Activated naive CD8-positive, alpha-beta T cell (primary cell): ENCODE measurements around the gene BHLHE40.
A peak's percentile ranks its signal among the peaks of the same experiment; 100 is the strongest.

ENCODE experiments used
- H3K27ac Mint-ChIP-seq: one replicate; pipeline ENCODE4 v1.8.0; 2021; ENCODE audit warnings: mixed read lengths
- H3K27me3 Mint-ChIP-seq: one replicate; pipeline ENCODE4 v1.8.0; 2021; ENCODE audit warnings: mixed read lengths
- H3K36me3 Mint-ChIP-seq: one replicate; pipeline ENCODE4 v1.8.0; 2021; ENCODE audit warnings: mixed read lengths
- H3K4me1 Mint-ChIP-seq: one replicate; pipeline ENCODE4 v1.8.0; 2021; ENCODE audit warnings: low read depth, mixed read lengths
- H3K4me3 Mint-ChIP-seq: one replicate; pipeline ENCODE4 v1.8.0; 2021; ENCODE audit warnings: mild to moderate bottlenecking, mixed read lengths
- H3K9me3 Mint-ChIP-seq: one replicate; pipeline ENCODE4 v1.8.0; 2021; ENCODE audit warnings: low read depth, mixed read lengths

BHLHE40 gene

DNA sequence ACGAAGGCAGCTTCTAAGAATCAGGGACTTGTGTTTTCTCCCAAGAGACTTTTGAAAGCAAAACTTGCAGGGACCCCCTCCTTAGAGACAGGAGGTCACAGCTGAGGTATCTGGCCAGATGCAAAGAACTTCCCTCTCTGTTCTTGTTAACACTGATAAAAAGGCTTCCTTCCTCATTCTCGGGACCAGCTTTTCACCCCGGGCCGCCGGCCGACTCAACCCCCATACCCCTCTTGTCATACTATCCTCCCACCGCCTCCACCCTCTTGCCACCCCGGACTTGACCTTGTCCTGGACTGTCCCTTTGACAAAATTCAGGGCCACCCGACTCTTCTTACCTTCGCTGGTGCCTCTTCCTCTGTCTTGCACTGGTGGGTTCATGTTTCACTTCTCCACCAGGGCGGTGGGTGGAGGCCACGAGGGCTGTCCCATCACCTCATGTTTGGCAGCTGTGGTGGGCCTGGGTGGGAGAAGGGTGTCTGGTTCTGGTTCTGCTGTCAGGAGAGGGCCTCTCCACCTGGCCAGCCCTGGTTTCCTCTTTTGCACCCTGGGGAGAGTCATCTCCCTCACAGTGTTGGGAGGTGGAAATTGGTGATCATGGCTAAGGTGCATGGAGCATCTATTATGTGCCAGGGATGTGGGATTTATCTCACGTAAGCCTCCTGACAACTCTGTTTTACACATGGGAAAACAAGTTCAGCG, 32.5 kb downstream of the BHLHE40 start:
- Mint-ChIP-seq H3K27ac (peak overlapping the region; percentile 28), H3K4me3 (peak overlapping the region; percentile 10), H3K27me3 (peaks cover 1% of the 10 kb centered on the region), H3K4me1 (peaks cover 41% of the 10 kb centered on the region), H3K36me3 (no peaks in the 10 kb centered on the region), H3K9me3 (no peaks in the 10 kb centered on the region)

DNA sequence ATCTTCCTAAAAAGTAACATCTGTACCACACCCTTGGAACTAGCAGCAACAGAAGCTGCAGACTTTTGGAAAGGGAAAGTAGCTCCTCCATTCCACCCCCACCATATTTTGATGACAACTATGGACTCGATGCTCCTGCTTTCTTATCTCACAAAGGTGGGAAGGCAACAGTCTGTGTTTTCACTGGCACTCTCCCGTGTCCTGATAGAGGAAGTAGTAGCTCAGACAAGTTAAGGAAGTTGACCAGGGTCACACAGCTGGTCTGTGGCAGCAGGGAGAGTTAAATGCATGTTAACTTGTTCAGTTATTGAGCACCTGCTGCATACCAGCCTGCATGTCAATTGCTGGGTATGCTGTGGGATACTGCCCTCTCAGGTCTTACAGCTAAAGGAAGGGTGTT, 33.1 kb downstream of the BHLHE40 start:
- Mint-ChIP-seq H3K27ac (no peak overlapping the region), H3K4me3 (no peak overlapping the region), H3K27me3 (peaks cover 1% of the 10 kb centered on the region), H3K36me3 (no peaks in the 10 kb centered on the region), H3K4me1 (peaks cover 38% of the 10 kb centered on the region), H3K9me3 (no peaks in the 10 kb centered on the region)

DNA sequence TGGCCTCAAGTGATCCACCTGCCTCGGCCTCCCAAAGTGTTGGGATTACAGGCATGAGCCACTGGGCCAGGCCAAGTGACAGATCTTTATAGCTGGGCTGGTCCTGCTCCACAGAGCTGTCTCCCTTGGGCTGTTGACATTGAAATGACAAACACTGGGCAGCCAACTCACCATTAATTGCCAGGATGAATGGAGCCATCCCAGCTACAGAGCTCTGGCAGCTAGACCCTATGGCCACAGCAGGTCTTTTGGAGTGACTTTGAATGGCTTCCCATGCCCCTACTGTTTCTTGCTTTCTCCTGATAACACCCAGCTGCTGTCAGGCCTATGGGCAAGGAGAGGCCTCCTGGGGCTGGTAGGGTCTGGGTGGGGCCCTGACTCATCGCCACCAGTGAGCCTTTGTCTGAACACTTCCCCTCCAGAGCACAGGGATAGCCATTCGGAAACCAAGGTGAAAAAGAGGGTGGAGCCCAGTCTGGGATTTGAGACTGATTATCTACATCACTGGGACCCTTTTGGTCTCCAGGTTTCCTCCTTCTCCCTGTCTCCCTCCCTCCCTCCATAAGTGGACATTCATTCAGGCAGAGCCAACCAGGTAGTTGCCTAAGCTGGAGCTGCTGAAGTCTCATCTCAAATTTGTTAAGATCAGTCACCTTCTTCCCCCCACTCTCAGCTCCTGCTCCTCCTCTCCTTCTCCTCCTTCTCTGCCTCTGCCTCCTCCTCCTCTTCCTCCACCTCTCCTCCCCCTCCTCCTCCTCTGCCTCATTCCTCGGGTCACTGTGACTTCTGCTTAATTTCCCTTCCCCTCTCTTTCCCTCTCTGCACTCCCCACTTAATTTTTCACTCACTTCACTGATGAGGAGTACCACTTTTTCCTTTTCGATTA, 34.0 kb downstream of the BHLHE40 start:
- Mint-ChIP-seq H3K36me3 (no peaks in the 10 kb centered on the region), H3K9me3 (no peaks in the 10 kb centered on the region), H3K4me3 (no peak overlapping the region), H3K27me3 (peaks cover 1% of the 10 kb centered on the region), H3K4me1 (peaks cover 39% of the 10 kb centered on the region), H3K27ac (no peak overlapping the region)

DNA sequence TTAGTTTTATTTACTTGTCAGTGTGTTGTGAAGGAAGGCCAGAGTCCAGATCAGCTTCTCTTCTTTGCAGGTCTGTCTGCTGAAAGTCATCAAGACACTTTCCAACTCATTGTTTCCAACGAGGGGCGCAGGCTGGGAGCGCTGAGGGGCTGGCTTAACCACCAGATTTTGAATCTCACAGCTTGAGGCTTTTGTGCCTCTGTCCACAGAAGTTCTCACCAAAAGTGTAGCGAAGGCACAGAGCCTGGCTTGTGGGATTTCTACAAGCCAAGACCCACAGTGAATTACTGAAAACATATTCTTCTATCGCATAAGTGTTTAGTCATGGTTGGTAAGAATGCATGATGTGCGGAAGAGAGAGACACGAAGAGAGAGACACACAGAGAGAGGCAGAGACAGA, 35.2 kb downstream of the BHLHE40 start:
- H3K36me3 Mint-ChIP-seq, result no peaks in the 10 kb centered on the region
- no peak overlapping the region for H3K4me3 Mint-ChIP-seq
- H3K9me3 Mint-ChIP-seq, result no peaks in the 10 kb centered on the region
- no peak overlapping the region for H3K27ac Mint-ChIP-seq
- H3K27me3 Mint-ChIP-seq, result peaks cover 1% of the 10 kb centered on the region
- H3K4me1 Mint-ChIP-seq, result peaks cover 46% of the 10 kb centered on the region

DNA sequence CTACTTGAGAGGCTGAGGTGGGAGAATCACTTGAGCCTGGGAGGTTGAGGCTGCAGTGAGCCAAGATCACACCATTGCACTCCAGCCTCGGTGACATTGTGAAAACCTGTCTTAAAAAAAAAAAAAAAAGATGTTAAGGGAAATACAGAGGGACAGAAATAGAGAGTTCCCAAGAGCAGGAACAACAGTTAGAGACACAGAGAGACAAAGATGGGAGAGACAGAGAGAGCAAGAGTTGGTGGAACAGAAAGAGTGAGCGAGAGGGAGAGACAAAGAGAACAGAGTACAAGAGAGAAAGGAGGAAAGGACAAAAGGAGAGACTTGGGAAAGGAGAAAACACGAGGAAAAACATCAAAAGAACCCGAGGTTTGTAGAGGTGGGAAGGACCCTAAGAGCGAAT, 35.8 kb downstream of the BHLHE40 start:
- Mint-ChIP-seq H3K27me3 (peaks cover 1% of the 10 kb centered on the region), H3K4me1 (peaks cover 53% of the 10 kb centered on the region), H3K4me3 (no peak overlapping the region), H3K36me3 (no peaks in the 10 kb centered on the region), H3K27ac (peak overlapping the region; percentile 8), H3K9me3 (no peaks in the 10 kb centered on the region)

DNA sequence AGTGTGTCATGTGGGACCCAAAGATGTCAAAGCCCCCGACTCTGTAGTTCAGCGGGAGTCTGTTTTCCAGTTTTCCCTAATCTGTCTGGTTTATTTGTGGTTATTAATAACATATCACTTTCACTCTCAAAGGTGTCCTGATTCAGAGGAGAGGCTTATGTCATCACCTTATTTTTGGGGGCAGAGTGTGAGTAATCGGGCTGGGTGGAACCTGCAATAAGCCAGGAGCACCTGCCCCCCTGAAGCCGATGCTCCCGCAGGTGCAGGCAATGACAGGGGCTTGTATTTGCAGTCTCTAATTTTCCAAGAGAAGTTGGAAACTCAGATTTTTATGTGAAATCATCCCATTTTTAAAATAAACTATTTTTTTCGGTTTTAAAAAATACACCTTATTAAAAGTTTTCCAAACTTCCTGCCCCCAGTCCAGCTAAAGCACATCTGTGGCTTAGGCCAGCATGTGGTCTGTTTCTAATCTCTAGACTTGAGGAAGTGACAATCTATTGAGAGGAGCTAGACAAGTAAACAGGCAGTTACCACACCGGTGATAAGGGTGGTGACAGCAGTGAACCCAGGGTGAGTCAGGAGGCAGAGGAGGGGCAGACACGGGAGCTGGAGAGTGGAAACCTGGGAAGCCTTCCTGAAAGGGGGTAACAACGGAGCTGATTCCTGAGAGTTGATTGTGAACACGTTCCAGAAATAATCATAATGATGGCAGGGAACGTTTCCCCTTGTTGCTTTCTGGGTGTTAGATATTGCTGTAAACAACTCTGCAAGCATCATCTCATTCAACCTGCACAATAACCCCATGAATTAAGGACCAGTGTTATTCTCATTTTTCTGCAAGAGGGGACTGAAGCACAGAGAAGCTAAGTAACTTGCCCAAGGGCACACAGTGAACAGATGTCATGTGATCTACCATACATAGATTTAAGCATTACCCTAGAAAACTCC, 37.2 kb downstream of the BHLHE40 start:
- peak overlapping the region; percentile 11 for H3K27ac Mint-ChIP-seq
- H3K36me3 Mint-ChIP-seq, result no peaks in the 10 kb centered on the region
- peaks cover 56% of the 10 kb centered on the region for H3K4me1 Mint-ChIP-seq
- peak overlapping the region; percentile 27 for H3K4me3 Mint-ChIP-seq
- H3K9me3 Mint-ChIP-seq, result no peaks in the 10 kb centered on the region
- H3K27me3 Mint-ChIP-seq, result no peaks in the 10 kb centered on the region

DNA sequence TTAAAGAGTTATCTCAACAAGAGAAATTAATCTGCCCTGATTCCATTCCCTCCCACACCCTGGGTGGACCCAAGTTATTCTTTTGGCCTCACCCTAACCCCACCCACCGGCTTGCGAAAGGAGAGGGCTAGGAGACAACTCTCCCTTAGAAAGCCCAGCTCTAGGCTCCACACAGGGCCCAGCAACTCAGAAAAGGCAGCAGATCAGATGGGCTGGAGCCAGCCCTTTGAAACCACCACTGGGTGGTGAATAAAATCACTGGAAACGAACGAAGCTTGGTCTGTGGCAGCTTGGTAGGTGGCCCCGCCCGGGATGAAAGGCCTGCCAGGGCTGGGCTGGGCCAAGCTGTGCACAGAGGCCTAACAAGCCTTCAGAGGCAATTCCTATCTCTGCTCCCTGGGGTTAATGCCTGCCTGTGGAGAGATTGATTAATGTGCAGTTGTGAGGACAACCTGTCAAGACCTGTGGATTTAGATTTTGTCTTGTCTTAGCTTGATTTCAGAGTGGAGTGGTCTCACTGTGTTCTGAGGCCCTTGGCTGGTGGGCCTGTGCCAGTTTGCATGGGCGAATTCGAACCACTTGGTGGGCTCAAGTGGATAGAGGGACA, 38.8 kb downstream of the BHLHE40 start:
- H3K4me1 Mint-ChIP-seq, result peaks cover 59% of the 10 kb centered on the region
- H3K36me3 Mint-ChIP-seq, result no peaks in the 10 kb centered on the region
- H3K27ac Mint-ChIP-seq, result peak overlapping the region; percentile 34
- no peak overlapping the region for H3K4me3 Mint-ChIP-seq
- H3K27me3 Mint-ChIP-seq, result no peaks in the 10 kb centered on the region
- no peaks in the 10 kb centered on the region for H3K9me3 Mint-ChIP-seq

DNA sequence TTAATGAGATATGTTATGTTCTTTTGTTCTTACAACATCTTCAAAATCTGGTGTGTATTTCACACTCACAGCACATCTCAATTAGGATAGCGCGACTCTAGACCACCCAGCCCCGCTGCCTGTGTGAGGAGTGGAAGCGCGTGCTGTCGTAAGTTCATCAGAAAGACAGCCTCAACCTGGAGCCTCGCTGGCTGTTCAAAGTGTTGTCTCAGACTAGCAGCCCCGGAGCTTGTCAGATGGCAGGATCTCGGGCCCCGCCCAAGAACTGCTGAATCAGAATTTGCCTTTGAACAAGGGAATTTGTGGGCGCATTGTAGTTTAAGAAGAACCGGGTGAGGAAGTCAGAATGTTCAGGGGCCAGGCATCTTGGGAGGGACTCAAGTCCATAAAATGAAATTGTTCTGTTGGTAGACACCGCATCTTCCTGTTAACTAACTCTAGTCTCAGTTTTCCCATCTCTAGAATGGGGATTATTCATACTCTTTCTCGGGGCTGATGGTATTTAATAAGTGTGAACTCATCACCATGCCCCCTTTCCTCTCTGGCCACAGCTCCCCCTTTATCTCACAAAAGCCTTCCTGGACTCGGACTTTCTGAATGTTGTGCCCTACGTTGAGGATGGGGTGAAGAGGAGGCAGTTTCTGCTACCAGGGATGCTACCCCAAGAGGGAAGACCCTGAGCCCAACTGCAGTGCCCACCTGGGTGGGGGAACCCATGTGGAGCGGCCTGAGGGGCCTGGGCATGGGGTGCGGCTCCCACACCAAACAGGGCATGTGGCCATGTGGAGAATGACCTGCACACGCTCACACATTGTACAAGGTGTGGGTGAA, 40.4 kb downstream of the BHLHE40 start:
- H3K9me3 Mint-ChIP-seq, result no peaks in the 10 kb centered on the region
- H3K27ac Mint-ChIP-seq, result peak overlapping the region; percentile 82
- H3K36me3 Mint-ChIP-seq, result no peaks in the 10 kb centered on the region
- H3K4me1 Mint-ChIP-seq, result peaks cover 65% of the 10 kb centered on the region
- peak overlapping the region; percentile 2 for H3K4me3 Mint-ChIP-seq
- no peaks in the 10 kb centered on the region for H3K27me3 Mint-ChIP-seq

DNA sequence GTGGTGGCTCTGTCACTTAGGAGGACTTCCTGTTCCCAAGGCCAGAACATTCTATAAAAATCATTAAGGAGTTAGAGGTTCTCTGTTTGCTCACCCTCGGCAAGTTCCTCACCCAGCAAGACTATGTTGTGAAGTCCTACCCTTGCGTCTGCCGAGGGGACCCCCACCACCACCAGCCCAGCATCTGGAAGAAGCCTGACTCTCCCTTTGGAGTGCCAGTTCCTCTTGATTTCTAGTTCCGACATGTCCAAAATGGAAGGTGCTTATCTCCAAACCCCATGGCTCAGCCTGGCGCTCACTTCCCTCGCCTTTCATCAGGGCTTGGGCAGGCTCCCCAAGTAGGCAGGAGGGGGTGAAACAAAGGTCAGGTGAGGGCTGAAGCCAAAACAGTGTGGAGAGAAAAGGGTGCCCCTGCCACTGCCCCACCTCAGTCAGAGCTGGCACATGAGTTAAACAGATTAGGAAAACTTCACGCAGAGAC, 41.0 kb downstream of the BHLHE40 start:
- Mint-ChIP-seq H3K27me3 (no peaks in the 10 kb centered on the region), H3K27ac (peak overlapping the region; percentile 16), H3K4me3 (no peak overlapping the region), H3K4me1 (peaks cover 63% of the 10 kb centered on the region), H3K9me3 (no peaks in the 10 kb centered on the region), H3K36me3 (no peaks in the 10 kb centered on the region)

DNA sequence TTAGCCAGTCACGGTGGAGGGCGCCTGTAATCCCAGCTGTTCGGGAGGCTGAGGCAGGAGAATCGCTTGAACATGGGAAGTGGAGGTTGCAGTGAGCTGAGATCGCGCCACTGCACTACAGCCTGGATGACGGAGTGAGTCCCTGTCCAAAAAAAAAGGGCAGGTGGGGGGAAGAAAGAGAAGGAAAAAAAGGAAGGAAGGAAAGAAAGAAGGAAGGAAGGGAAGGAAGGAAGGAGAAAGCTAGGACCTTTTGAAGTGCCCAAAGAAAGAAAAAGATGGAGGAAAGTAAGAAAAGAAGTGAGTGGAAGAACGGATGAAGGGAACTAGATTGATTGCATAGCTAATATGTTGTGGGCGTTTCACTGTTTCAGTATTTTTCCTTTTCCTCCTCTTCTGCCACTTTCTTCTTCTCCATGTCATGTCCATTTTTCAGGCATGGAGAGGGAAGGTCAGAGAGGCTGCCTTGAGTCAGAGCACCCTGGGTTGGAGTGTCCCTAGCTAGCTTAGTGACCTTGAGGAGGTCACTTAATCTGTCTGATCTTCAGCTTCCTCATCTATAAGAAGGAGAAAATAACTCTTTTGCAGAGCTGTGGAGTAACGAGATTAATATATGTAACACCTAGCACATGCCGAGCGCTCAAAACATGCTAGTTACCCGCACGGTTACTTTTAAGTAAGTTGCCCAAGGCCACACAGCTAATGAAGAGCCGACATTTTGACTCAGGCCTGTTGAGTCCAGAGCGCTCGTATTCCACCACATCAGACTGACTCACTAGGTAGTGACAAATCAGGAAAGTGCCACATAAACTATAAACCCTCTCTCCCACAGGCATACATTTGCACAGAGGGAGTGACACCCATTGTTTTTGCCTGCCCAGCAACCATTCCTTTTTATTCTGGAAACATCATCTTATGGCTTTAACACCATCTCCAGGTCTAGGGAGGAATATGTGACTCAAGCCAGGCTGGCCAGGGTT, 42.2 kb downstream of the BHLHE40 start:
- no peaks in the 10 kb centered on the region for H3K36me3 Mint-ChIP-seq
- peak overlapping the region; percentile 54 for H3K27ac Mint-ChIP-seq
- peaks cover 62% of the 10 kb centered on the region for H3K4me1 Mint-ChIP-seq
- H3K9me3 Mint-ChIP-seq, result no peaks in the 10 kb centered on the region
- no peaks in the 10 kb centered on the region for H3K27me3 Mint-ChIP-seq
- H3K4me3 Mint-ChIP-seq, result no peak overlapping the region

DNA sequence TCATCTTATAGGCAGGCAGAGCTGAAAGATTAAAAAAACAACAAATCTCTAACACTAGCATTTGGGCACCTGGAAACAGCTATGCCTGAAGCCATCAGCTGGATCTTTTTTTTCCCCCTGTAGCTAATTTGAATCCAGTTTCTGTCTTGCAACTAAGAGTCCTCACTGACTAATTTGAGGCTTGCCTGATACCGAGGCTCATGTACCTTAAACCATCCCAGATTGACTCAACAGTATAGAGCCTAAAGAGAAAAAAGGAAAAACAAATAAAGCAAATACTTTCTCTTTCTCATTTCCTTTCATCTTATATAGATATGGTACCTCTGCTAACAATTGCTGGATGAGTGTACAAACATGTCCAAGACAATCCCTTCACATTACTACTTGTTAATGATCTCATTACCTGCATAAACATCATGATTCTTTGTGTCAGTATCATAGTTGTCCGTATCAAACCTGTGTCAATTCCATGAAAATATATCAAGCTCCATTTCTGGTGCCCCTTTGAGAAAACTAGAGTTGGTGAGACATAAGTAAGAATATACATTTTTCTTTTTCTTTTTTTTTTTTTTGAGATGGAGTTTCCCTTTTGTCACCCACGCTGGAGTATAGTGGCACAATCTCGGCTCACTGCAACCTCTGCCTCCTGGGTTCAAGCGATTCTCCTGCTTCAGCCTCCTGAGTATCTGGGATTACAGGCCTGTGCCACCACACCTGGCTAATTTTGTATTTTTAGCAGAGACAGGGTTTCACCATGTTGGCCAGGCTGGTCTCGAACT, 43.1 kb downstream of the BHLHE40 start:
- H3K4me1 Mint-ChIP-seq, result peaks cover 57% of the 10 kb centered on the region
- no peaks in the 10 kb centered on the region for H3K9me3 Mint-ChIP-seq
- peak overlapping the region; percentile 54 for H3K27ac Mint-ChIP-seq
- H3K4me3 Mint-ChIP-seq, result no peak overlapping the region
- H3K27me3 Mint-ChIP-seq, result no peaks in the 10 kb centered on the region
- no peaks in the 10 kb centered on the region for H3K36me3 Mint-ChIP-seq
